HepG2 (cell line): Measurements from ENCODE around the gene RRAS. TPM values are rescaled to one million over a fixed set of nuclear protein-coding genes. Genes with fewer than 3 reads are reported as not detected.

Experiments
- KLF13 ChIP-seq: sonication (generic); formaldehyde crosslinking; IDR thresholded peaks from 2 replicates; pipeline ENCODE4 v1.4.0; 2020; ENCODE audit warnings: mild to moderate bottlenecking, missing genetic modification reagents
- MEIS2 ChIP-seq: sonication (generic); formaldehyde crosslinking; IDR thresholded peaks from 2 replicates; pipeline ENCODE4 v1.9.0; 2021; ENCODE audit warnings: mild to moderate bottlenecking, missing genetic modification reagents
- MXD4 ChIP-seq: IDR thresholded peaks from 2 replicates; pipeline ENCODE4 v1.6.1; 2016; ENCODE audit warnings: mild to moderate bottlenecking, missing biosample characterization, missing genetic modification reagents
- MYC ChIP-seq: sonication (generic); formaldehyde crosslinking; IDR thresholded peaks from 2 replicates; pipeline ENCODE4 v1.9.0; 2021; ENCODE audit warnings: missing genetic modification reagents, borderline replicate concordance
- PAF1 ChIP-seq: IDR thresholded peaks from 2 replicates; pipeline ENCODE4 v1.6.1; 2016; ENCODE audit warnings: missing genetic modification reagents, missing compliant biosample characterization
- PHF20 ChIP-seq: sonication (generic); formaldehyde crosslinking; IDR thresholded peaks from 2 replicates; pipeline ENCODE4 v1.5.0; 2020; ENCODE audit warnings: mild to moderate bottlenecking, missing genetic modification reagents
- ZBTB38 ChIP-seq: sonication (generic); formaldehyde crosslinking; IDR thresholded peaks from 2 replicates; pipeline ENCODE4 v1.5.1; 2020; ENCODE audit warnings: mild to moderate bottlenecking, missing genetic modification reagents
- ZBTB8A ChIP-seq: sonication (generic); formaldehyde crosslinking; IDR thresholded peaks from 2 replicates; pipeline ENCODE4 v1.4.0; 2020; ENCODE audit warnings: mild to moderate bottlenecking, low read depth, missing genetic modification reagents, borderline replicate concordance
- ZNF207 ChIP-seq: fragments of 450-650 bp; IDR thresholded peaks from 2 replicates; pipeline ENCODE4 v1.6.1; 2016; ENCODE audit warnings: antibody characterized with exemption, borderline replicate concordance
- ZNF432 ChIP-seq: sonication (generic); formaldehyde crosslinking; IDR thresholded peaks from 2 replicates; pipeline ENCODE4 v1.5.0; 2020; ENCODE audit warnings: missing genetic modification reagents, mild to moderate bottlenecking, borderline replicate concordance
- ZNF510 ChIP-seq: sonication (generic); formaldehyde crosslinking; IDR thresholded peaks from 2 replicates; pipeline ENCODE4 v1.4.0; 2020; ENCODE audit warnings: low read depth, mild to moderate bottlenecking, missing genetic modification reagents
- polyA plus RNA-seq, 8 experiments: library from polyadenylated mRNA; depleted of rRNA in 3 of 8; stranded (reverse) in 7 of 8; unstranded in 1 of 8; fragments of >200 nt; fragmentation: Illumina TruSeq in 4 of 8; extraction: Trizol in 4 of 8; gene quantifications; 2 replicates each; pipeline versions ENCODE4 v1.2.1 to v1.2.3, GENCODE V29; 2011 to 2016; ENCODE audit warnings: low read depth in 4 of 8, missing spikeins in 1 of 8, mixed read lengths in 1 of 8; ENCODE audit not compliant: insufficient read depth in 1 of 8
- total RNA-seq, 5 experiments: library from RNA; depleted of rRNA; stranded (reverse); fragments of >200 nt; fragmentation: Illumina TruSeq; extraction: Trizol; gene quantifications; 2 replicates each; pipeline ENCODE4 v1.2.3, GENCODE V29; 2016; ENCODE audit warnings: low read depth in 1 of 5
- TF ChIP-seq, protein P1 (sequence below): sonication (generic); formaldehyde crosslinking; IDR thresholded peaks from 2 replicates; pipeline ENCODE4 v1.4.0; 2020; ENCODE audit warnings: missing genetic modification reagents, mild to moderate bottlenecking, borderline replicate concordance
- TF ChIP-seq, protein P2 (sequence below): sonication (generic); formaldehyde crosslinking; IDR thresholded peaks from 2 replicates; pipeline ENCODE4 v1.4.0; 2020; ENCODE audit warnings: missing genetic modification reagents
- TF ChIP-seq, protein P3 (sequence below): sonication (generic); formaldehyde crosslinking; IDR thresholded peaks from 2 replicates; pipeline ENCODE4 v1.5.1; 2020; ENCODE audit warnings: missing genetic modification reagents, mild to moderate bottlenecking, borderline replicate concordance
- TF ChIP-seq, protein P4 (sequence below): sonication (generic); formaldehyde crosslinking; IDR thresholded peaks from 2 replicates; pipeline ENCODE4 v1.4.0; 2020; ENCODE audit warnings: mild to moderate bottlenecking, missing genetic modification reagents
- TF ChIP-seq, protein P5 (sequence below): sonication (generic); formaldehyde crosslinking; IDR thresholded peaks from 2 replicates; pipeline ENCODE4 v1.4.0; 2020; ENCODE audit warnings: missing genetic modification reagents

The RRAS gene
- total and polyA plus RNA-seq, 2 of the 13 experiments (the other 11 are each of a cell fraction or from before 2014, with no cell fraction given), result 1.5 to 12.0 TPM

DNA sequence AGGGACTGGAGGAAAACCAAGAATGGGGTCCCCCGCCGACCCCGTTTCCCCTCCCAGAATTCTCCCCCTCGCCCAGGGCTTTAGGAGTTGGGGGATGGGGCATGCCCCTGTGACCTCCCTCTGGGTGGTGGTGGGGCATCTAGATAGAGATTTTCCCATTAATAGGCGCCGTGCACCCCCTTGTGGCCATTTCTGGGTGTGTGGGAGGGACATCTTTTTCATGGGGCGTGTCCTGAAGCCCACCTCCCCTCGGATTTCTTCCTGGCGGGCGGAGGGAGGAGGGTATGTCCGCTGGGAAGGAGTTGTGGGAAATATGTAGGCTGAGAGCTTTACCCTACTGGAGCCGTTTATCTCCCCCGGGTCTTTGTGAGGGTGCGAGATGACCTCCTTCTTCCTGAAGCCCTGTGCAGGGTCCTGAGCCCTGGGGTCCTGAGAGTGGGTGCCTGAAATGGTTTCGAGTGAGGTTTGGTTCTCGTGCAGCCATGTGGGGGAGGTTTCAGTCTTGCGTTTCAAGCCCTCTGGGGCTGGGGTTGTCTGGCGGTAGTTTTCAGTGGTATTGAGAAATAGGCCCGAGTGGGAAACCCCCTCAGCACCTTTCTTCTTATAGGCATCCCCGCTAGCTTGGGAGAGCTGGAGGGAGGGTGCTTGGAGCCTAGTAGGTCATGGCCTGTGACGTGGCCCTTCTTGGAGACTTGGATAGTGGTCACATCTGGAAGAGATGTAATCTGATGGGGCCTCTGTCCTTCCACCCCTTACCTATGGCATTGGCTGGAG, 38.1 kb upstream of the RRAS start (continued):
- no peak for TF ChIP-seq ZNF207
- TF ChIP-seq MEIS2 (CRISPR knock-in tag), result no peak
- no peak for TF ChIP-seq ZNF510 (CRISPR knock-in tag)
- TF ChIP-seq ZNF432 (CRISPR knock-in tag), result no peak
- no peak for TF ChIP-seq ZBTB8A (CRISPR knock-in tag)
- TF ChIP-seq, protein P1, sequence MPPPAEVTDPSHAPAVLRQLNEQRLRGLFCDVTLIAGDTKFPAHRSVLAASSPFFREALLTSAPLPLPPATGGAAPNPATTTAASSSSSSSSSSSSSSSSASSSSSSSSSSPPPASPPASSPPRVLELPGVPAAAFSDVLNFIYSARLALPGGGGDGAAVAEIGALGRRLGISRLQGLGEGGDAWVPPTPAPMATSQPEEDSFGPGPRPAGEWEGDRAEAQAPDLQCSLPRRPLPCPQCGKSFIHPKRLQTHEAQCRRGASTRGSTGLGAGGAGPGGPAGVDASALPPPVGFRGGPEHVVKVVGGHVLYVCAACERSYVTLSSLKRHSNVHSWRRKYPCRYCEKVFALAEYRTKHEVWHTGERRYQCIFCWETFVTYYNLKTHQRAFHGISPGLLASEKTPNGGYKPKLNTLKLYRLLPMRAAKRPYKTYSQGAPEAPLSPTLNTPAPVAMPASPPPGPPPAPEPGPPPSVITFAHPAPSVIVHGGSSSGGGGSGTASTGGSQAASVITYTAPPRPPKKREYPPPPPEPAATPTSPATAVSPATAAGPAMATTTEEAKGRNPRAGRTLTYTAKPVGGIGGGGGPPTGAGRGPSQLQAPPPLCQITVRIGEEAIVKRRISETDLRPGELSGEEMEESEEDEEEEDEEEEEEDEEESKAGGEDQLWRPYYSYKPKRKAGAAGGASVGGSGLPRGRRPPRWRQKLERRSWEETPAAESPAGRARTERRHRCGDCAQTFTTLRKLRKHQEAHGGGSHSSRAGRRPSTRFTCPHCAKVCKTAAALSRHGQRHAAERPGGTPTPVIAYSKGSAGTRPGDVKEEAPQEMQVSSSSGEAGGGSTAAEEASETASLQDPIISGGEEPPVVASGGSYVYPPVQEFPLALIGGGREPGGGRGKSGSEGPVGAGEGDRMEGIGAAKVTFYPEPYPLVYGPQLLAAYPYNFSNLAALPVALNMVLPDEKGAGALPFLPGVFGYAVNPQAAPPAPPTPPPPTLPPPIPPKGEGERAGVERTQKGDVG (CRISPR knock-in tag), result no peak
- no peak for TF ChIP-seq KLF13 (CRISPR knock-in tag)
- TF ChIP-seq, protein P2, sequence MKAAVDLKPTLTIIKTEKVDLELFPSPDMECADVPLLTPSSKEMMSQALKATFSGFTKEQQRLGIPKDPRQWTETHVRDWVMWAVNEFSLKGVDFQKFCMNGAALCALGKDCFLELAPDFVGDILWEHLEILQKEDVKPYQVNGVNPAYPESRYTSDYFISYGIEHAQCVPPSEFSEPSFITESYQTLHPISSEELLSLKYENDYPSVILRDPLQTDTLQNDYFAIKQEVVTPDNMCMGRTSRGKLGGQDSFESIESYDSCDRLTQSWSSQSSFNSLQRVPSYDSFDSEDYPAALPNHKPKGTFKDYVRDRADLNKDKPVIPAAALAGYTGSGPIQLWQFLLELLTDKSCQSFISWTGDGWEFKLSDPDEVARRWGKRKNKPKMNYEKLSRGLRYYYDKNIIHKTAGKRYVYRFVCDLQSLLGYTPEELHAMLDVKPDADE (CRISPR knock-in tag), result no peak
- TF ChIP-seq MYC, result no peak
- no peak for TF ChIP-seq ZBTB38 (CRISPR knock-in tag)
- TF ChIP-seq MXD4 (CRISPR knock-in tag), result no peak
- TF ChIP-seq, protein P3, sequence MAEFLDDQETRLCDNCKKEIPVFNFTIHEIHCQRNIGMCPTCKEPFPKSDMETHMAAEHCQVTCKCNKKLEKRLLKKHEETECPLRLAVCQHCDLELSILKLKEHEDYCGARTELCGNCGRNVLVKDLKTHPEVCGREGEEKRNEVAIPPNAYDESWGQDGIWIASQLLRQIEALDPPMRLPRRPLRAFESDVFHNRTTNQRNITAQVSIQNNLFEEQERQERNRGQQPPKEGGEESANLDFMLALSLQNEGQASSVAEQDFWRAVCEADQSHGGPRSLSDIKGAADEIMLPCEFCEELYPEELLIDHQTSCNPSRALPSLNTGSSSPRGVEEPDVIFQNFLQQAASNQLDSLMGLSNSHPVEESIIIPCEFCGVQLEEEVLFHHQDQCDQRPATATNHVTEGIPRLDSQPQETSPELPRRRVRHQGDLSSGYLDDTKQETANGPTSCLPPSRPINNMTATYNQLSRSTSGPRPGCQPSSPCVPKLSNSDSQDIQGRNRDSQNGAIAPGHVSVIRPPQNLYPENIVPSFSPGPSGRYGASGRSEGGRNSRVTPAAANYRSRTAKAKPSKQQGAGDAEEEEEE (CRISPR knock-in tag), result no peak
- TF ChIP-seq PHF20, result no peak
- no peak for TF ChIP-seq PAF1 (CRISPR knock-in tag)
- TF ChIP-seq, protein P4, sequence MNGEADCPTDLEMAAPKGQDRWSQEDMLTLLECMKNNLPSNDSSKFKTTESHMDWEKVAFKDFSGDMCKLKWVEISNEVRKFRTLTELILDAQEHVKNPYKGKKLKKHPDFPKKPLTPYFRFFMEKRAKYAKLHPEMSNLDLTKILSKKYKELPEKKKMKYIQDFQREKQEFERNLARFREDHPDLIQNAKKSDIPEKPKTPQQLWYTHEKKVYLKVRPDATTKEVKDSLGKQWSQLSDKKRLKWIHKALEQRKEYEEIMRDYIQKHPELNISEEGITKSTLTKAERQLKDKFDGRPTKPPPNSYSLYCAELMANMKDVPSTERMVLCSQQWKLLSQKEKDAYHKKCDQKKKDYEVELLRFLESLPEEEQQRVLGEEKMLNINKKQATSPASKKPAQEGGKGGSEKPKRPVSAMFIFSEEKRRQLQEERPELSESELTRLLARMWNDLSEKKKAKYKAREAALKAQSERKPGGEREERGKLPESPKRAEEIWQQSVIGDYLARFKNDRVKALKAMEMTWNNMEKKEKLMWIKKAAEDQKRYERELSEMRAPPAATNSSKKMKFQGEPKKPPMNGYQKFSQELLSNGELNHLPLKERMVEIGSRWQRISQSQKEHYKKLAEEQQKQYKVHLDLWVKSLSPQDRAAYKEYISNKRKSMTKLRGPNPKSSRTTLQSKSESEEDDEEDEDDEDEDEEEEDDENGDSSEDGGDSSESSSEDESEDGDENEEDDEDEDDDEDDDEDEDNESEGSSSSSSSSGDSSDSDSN (CRISPR knock-in tag), result no peak
- TF ChIP-seq, protein P5, sequence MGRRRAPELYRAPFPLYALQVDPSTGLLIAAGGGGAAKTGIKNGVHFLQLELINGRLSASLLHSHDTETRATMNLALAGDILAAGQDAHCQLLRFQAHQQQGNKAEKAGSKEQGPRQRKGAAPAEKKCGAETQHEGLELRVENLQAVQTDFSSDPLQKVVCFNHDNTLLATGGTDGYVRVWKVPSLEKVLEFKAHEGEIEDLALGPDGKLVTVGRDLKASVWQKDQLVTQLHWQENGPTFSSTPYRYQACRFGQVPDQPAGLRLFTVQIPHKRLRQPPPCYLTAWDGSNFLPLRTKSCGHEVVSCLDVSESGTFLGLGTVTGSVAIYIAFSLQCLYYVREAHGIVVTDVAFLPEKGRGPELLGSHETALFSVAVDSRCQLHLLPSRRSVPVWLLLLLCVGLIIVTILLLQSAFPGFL (CRISPR knock-in tag), result no peak
